ENCODE data around the gene TRIM47. TPM values are rescaled to one million over a fixed set of nuclear protein-coding genes. Genes with fewer than 3 reads are reported as not detected.

TRIM47 gene
- total RNA-seq, 1 experiment from 2014 or later = 86.7 TPM

DNA sequence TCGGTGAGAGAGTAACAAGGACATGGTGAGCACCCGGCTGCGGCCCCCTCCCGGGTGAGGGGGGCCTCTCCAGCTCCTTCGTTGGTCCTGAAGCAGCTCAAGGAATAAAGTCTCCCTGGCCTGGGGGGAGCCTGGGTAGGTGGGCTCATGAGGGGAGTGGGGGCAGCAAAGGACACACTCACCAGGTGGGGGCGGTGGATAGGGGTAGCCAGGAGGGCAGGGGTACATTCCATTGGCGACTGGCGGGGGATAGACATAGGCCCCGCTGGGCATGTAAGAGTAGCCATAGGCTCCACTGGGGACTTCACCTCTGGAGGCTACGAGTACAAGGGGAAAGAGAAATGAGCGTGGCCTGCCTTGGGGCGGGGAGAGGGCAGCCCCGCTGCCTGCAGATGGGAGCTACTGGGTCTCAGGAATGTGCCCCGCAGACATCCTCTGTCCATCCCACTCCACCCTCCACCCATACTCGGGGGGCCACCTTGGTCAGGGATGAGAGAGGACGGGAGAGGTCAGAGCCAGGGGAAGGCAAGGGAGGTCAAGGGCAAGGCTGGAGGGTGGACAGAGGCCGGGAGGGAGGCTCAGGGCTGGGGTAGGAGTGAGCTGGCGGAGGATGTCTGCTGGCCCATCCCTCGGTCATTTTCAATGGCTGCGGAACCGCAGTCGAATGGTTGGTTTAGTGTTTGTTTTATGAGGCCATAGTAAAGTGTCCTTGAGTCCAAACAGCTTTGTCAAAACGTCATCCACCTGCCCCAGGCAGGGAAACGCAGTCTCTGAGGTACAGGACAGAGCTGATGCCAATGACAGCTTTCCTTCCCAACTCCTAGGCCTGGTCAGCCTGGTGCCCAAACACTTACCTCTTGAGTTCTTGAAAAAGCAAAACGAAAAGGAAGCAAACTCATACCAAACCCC lies 30.5 kb downstream of the TRIM47 start:
- peaks cover 25 to 27% of the 10 kb centered on the region in 2 experiments; a peak in 3 of 4 replicates for H3K36me3 ChIP-seq (ENCODE audit: control insufficient read depth in 1 of 2, insufficient read depth in 2 of 2, low read length in 2 of 2)
- 0 out of 2 replicates have a peak, but pooled peaks cover 3% of the 10 kb centered on the region for H3K79me2 ChIP-seq (ENCODE audit: insufficient read depth, low read length)
- no peak overlapping the region for H2AFZ ChIP-seq (ENCODE audit: low read depth, low read length, poor library complexity, severe bottlenecking)
- intact Hi-C loops (cut with micrococcal nuclease) = no loop called here
- no peaks in the 10 kb centered on the region for H3K9me2 ChIP-seq (ENCODE audit: insufficient read depth)
- H3K4me2 ChIP-seq (ENCODE audit: low read length) = no peak overlapping the region
- RAD21 ChIA-PET (ENCODE audit: low non-redundant PET in 1 of 2, low total read pairs in 2 of 2, uncharacterized antibody in 2 of 2, unreplicated experiment in 2 of 2) = no interaction called here
- POLR2A ChIA-PET = interaction anchor here (1.2 to 3.3 kb wide), 2 partner anchors 28 to 68 kb away, joined by 4 to 26 read pairs; a partner anchor contains a TSS
- H4K20me1 ChIP-seq (ENCODE audit: insufficient read depth) = no peaks in the 10 kb centered on the region
- no peak overlapping the region for H3K4me3 ChIP-seq (replicated peaks in 1 of 2; ENCODE audit: low read depth in 1 of 2, low read length in 2 of 2)
- no peaks in the 10 kb centered on the region for H3K9me3 ChIP-seq (ENCODE audit: control insufficient read depth in 1 of 2, insufficient read depth in 1 of 2, low read depth in 1 of 2, low read length in 2 of 2)
- DNase-seq (ENCODE audit: low read depth, low spot score) (no peak), ATAC-seq (no peak)
- no peak overlapping the region for H3K9ac ChIP-seq (ENCODE audit: low read length)
- no peaks in the 10 kb centered on the region for H3K27me3 ChIP-seq (ENCODE audit: insufficient read depth, low read length)
- CTCF ChIA-PET = interaction anchor here (0.9 to 3.3 kb wide), 8 partner anchors 8 to 83 kb away, joined by 3 to 46 read pairs (median 3); partner anchors contain the start of genes GALK1 and WBP2
- peaks cover 33 to 57% of the 10 kb centered on the region in 2 experiments for H3K4me1 ChIP-seq (ENCODE audit: control insufficient read depth in 1 of 2, insufficient read depth in 2 of 2, low read length in 2 of 2)
- H3K27ac ChIP-seq (ENCODE audit: low read depth, low read length) = peak overlapping the region; percentile 5; the same call in 1 of the 2 replicates
- BruUV-seq (replicated peaks) = no TSS peak
- TF ChIP-seq TCF7L2 (IDR thresholded peaks at IDR 0.05; ENCODE audit: borderline replicate concordance, extremely low read depth, insufficient read depth, insufficient read length) = no peak
- TF ChIP-seq POLR2A (IDR thresholded peaks at IDR 0.05; ENCODE audit: borderline replicate concordance, extremely low read depth, insufficient read depth, insufficient read length) = no peak
- TF ChIP-seq, protein P1, sequence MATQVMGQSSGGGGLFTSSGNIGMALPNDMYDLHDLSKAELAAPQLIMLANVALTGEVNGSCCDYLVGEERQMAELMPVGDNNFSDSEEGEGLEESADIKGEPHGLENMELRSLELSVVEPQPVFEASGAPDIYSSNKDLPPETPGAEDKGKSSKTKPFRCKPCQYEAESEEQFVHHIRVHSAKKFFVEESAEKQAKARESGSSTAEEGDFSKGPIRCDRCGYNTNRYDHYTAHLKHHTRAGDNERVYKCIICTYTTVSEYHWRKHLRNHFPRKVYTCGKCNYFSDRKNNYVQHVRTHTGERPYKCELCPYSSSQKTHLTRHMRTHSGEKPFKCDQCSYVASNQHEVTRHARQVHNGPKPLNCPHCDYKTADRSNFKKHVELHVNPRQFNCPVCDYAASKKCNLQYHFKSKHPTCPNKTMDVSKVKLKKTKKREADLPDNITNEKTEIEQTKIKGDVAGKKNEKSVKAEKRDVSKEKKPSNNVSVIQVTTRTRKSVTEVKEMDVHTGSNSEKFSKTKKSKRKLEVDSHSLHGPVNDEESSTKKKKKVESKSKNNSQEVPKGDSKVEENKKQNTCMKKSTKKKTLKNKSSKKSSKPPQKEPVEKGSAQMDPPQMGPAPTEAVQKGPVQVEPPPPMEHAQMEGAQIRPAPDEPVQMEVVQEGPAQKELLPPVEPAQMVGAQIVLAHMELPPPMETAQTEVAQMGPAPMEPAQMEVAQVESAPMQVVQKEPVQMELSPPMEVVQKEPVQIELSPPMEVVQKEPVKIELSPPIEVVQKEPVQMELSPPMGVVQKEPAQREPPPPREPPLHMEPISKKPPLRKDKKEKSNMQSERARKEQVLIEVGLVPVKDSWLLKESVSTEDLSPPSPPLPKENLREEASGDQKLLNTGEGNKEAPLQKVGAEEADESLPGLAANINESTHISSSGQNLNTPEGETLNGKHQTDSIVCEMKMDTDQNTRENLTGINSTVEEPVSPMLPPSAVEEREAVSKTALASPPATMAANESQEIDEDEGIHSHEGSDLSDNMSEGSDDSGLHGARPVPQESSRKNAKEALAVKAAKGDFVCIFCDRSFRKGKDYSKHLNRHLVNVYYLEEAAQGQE (IDR thresholded peaks at IDR 0.05; ENCODE audit: low read depth) = no peak
- TF ChIP-seq ZFX (IDR thresholded peaks at IDR 0.05) = no peak
- no peak for TF ChIP-seq ZNF274 (IDR thresholded peaks at IDR 0.05; ENCODE audit: low read depth, low read length)
- TF ChIP-seq ELF1 (IDR thresholded peaks at IDR 0.05; ENCODE audit: borderline replicate concordance, low read depth) = no peak
- TF ChIP-seq CBX3 (IDR thresholded peaks at IDR 0.05; ENCODE audit: low read depth) = no peak
- TF ChIP-seq EZH2 (IDR thresholded peaks at IDR 0.05) = no peak
- no peak for TF ChIP-seq JUND (IDR thresholded peaks at IDR 0.05)
- TF ChIP-seq, protein P2, sequence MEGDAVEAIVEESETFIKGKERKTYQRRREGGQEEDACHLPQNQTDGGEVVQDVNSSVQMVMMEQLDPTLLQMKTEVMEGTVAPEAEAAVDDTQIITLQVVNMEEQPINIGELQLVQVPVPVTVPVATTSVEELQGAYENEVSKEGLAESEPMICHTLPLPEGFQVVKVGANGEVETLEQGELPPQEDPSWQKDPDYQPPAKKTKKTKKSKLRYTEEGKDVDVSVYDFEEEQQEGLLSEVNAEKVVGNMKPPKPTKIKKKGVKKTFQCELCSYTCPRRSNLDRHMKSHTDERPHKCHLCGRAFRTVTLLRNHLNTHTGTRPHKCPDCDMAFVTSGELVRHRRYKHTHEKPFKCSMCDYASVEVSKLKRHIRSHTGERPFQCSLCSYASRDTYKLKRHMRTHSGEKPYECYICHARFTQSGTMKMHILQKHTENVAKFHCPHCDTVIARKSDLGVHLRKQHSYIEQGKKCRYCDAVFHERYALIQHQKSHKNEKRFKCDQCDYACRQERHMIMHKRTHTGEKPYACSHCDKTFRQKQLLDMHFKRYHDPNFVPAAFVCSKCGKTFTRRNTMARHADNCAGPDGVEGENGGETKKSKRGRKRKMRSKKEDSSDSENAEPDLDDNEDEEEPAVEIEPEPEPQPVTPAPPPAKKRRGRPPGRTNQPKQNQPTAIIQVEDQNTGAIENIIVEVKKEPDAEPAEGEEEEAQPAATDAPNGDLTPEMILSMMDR (IDR thresholded peaks at IDR 0.05 in 2 of 3, conservative IDR thresholded peaks at IDR 0.05 in 1 of 3; ENCODE audit: borderline replicate concordance in 1 of 3, insufficient read depth in 1 of 3, low read depth in 2 of 3, low read length in 2 of 3) = no peak

All from HCT116 (cell line).